ENCODE results near the gene USP12.
"Not testable (repeated sequence)": the region's sequence is repeated elsewhere in the genome, so short reads cannot be mapped to it uniquely, and the experiment has no call there.

Gene USP12

DNA sequence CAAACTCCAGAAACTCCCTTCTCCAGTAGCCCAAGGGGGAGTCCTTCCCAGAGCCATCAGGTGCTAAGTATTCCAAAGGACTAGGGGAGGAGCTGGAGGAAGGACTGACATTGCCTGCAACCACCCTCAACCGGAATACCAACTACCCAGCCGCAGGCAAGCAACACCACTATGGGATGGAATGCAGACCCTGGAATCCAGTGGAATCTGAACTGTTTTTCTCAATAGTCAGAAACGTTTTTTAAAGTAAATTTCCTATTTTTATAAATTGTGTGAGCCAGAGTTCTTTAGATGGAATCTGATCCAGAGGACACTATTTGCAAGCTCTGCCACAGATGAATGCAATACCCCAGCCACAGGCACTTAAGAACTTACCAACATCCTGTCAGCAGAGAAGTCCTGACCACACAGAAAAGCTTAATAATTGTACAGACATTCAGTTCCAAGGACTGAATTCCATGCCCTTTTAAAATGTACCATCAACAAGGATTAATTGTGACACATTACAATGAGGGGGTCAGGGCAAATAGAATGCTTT lies 92.1 kb downstream of the USP12 start:
- DNase-seq, result no peak

DNA sequence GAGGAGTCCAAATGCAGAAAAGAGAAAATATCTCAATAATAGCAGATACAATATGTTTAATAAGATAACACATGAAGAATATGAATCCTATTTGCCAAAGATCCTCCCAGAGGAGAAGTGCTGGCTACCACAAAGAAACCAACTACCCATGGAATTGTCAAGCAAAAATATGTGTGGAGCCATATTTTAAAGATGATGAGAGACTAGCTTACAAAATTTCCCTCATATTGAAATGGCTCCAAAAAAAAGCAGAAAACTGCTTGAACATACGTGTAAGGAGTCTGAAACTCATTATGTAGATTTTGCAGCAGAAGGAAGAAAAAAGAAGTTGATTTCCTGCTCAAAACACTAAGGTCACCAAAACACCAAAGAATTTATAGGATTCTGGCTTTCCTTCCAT lies 94.2 kb downstream of the USP12 start:
- no peak for DNase-seq

DNA sequence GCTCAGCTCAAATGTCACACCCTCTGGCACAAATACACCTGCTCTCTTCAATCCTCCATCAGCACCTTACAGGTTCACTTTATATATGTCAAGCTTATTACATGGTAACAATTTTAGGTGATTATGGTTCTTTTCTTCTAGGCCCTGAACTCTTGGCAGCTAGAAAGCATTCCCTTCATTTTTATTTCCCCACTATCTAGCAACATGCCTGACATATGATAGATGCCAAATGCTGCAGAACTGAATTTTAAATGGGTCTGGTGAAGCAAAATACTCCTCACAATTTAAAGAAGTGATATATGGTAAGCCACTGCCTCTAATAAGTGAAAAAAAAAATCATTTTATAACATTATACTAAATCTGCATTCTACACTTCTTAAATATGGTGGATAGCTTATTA lies 95.2 kb downstream of the USP12 start:
- no peak for DNase-seq

DNA sequence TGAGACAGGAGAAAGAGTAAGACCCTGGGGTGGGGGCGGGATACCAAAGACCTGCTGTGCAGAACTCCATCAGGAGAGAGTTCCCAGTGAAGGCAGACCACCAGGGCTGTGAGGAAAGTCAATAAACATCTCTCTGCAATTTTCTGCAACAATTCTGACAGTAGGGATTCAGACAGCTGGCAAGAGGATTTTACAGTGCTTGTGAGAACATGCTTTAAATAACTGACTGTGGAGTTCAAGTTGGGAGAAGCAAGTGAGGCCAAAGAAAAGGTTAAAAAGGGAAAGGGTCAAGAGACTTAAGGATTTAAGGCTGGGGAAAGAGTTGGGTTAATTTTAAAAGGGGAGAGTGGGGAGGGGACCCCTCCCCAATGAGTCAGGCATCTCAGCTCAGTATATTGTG lies 98.4 kb downstream of the USP12 start:
- DNase-seq, result no peak

DNA sequence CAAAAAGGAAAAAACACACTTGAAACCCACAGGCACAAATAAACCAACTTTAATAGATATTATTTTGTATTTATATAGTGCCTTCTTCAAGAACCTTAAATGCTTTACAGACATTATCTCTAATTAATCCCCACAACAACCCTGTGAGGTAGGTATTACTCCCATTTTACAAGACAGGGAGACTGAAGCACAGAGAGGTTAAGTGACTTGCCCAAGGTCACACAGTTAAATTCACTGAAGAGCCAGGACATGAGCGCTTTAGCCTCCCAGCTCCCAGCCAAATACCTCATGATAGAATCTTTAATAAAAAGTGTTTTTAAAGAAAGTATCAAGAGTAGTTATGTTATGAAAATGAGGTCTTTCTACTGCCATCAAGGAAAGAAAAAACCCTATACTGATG lies 105.5 kb downstream of the USP12 start:
- DNase-seq, result not testable (repeated sequence)

DNA sequence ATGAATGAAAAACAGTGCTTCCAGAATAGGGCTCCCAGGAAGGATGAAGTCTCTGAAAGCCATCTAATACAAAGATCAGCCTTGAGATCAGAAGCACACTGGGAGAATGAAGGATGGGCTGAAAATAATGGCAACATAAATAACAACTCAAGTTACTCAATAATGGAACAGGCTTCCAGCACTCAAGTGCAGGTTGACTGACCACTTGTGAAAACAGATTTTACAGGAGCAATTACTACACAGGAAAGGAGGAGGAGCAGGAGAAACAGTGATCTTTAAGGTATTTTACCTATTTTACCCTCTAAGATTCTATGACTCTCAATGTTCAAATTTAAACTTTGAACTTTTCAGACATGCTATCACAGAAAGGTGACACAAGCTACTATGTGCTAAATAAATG lies 106.0 kb downstream of the USP12 start:
- no peak for DNase-seq

DNA sequence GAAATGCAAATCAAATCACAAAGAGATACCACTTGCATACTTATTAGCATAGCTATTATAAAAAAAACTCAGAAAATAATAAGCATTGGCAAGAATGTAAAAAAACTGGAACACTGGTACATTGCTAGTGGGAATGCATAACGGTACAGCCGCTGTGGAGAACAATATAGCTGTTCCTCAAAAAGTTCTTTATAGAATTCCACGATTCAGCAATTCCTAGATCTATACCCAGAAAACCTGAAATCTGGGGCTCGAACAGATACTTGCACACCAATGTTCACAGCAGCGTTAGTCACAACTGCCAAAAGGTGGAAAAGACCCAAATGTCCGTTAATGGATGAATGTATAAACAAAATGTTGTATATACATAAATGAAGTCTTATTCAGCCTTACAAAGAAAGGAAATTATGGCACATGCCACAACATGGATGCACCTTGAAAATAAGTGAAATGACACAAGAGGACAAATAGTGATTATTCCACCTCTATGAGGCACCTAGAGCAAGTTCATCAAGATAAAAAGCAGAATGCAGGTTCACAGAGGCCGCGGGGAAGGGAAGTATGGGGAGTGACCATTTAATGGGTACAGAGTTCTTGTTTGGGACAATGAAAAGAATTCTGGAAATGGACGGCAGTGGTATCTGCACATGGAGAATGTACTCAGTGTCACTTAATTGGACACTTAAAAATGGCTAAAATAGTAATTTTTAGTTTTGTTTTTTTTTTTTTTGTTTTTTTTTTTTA lies 107.2 kb downstream of the USP12 start:
- DNase-seq, result no peak

DNA sequence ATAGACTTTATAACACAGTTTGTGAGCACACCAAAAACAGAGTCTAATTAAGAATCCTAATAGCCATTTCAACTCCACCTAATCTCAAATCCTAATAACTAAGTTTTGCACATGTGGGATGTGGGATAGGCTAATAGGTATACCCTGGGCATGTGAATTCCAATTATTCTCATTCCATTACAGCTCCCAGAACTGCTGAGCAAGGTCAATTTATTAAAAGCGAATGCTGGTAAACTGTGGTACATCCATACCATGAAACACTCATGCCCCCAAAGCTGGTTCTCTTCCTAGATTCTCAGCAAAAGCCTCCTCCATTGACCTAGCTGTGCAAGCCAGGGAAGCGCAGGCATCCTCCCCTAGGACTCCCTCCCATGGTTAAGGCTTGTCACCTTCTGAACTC lies 113.8 kb downstream of the USP12 start:
- DNase-seq, result no peak

DNA sequence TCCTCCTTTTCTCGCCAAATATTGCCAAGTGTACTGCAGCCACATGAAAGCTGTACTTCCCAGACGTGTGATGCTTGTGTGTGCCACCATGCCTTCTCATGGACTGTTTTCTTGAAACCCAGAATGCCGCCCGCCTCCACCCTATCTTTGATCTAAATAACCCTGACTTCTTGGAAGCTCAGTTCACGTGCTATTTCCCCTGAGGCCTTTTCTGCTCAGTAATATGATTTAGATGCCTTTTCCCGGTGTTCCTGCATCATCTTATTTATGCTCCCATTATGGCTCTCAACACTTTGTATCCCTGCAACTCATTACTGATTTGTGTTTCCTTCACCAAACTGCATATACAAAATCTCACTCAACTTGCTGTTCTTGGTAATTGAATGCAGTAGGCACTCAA lies 116.1 kb downstream of the USP12 start:
- no peak for DNase-seq

DNA sequence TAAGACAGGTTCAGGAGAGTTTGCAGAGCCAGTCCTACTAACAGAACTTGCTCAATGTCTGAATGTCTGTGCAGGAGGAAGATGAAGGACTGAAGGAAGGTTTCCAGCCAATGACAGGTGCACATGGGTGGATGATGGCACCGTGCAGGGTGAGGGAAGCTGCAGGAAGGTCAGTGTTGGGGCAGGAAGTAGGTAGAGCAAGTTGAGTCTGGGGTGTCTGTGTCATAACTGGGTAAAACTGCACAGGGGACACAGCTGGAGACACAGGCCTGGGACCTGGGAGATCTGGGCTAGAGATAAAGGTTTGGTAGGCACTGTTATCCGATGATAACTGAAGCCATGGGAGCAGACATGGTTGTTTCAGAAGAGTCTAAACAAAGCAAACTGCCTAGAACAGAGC lies 116.9 kb downstream of the USP12 start:
- DNase-seq, result no peak

DNA sequence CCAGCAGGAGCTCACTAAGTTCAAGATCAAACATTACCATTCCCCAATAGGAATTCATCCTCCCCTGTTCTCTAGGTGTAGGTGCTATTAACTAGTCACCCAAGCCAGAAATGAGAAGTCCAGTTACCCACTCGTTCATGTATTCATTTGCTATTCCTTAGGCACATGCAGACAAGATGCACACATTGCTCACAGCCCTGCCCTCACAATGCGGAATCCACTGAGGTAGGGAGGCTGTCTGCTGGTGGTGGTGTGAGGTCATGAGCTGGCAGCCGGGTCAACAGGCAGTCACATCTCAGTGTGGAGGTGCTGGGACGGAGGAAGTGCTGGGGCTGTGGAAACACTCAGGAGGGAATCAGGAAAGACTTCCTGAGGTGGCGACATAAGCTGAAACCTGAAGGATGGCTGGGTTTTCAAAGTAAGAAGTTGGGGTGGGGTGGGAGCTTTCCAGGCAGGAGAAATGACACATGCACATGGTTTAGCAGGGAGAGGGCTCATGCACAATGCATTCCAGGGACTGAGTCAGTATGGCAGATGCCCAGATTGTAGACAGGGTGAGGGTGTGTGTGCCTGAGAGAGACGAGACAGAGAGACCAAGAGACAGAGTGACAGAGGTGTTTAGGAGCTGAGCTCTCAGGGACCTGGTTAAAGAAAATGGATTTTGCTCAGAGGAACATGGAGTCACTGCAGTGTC lies 117.6 kb downstream of the USP12 start:
- DNase-seq, result no peak

DNA sequence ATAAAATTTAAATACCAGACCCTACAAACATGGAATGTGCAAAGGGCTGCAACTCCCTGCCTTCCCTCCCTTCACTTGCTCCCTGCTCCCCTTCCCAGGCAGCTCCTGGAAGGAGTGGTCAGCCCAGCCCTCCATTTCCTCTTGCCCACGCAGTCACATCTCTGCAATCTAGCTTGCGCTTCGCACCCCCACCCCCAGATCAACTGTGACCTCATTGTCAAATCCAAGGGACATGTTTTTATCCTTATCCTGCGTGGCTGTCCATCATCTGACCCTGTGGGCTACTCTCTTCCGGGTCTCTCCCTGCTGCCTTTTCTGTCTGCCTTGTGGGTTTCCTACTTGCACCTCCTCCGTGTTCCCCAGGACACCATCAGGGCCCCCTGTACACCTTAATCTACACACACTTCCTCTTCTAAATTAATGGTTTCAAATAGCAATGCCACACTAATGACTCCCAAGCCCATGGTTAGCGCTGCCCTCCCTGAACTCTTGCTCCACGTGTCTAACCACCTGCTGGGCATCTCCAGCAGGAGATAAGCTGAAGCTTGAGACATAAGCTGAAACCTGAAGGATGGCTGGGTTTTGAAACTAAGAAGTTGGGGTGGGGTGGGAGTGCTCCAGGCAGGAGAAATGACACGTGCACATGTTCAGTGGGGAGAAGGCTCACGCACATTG lies 118.3 kb downstream of the USP12 start:
- no peak for DNase-seq

DNA sequence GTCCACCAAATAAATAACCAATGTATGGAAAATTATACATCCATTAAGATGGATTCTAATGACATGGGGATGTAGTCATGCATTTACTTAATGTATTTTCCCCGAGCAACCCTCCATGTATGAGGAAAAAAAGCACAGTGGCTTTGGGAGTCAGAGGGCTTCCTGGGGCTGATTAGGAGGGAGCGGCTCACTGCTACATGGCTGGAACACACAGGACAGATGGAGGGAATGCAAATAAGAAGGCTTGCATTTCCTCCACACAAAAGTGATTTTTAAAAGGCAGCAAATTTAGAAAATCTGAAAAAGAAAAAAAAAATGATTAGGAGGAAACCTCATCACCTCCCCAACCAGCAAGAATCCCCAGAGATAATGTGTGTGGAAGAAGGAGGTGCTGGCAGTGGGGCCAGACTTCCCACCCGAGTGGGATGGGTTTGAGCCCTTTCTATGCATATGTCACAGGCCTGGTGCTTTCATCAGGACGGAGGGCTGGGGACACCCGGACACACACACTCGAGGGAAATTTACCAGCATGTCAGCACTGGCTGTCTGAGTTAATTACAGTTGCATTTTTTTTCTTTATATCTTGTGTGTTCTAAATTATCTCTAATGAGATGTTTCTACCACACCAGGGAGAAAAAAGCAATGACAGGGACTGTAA lies 118.9 kb downstream of the USP12 start:
- DNase-seq, result no peak

DNA sequence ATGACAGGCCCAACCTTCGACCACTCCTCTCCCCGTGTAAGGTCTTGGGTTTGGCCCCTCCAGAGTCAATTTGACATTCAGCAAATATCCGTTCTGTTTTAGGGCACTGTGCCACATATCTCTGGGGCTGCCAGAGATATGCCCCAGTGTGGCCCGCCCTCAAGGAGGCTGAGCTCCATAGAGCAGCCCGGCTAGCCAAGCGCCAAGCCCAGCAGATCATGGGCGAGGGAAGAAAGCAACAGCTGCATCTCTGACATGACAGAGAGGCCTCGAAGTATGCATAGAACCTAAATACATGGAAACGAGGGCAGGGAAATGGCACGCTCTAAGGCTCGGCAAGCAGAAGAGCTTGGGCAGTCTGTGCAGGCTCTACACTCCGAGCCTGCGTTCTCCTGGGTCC lies 124.5 kb downstream of the USP12 start:
- DNase-seq, result no peak

DNA sequence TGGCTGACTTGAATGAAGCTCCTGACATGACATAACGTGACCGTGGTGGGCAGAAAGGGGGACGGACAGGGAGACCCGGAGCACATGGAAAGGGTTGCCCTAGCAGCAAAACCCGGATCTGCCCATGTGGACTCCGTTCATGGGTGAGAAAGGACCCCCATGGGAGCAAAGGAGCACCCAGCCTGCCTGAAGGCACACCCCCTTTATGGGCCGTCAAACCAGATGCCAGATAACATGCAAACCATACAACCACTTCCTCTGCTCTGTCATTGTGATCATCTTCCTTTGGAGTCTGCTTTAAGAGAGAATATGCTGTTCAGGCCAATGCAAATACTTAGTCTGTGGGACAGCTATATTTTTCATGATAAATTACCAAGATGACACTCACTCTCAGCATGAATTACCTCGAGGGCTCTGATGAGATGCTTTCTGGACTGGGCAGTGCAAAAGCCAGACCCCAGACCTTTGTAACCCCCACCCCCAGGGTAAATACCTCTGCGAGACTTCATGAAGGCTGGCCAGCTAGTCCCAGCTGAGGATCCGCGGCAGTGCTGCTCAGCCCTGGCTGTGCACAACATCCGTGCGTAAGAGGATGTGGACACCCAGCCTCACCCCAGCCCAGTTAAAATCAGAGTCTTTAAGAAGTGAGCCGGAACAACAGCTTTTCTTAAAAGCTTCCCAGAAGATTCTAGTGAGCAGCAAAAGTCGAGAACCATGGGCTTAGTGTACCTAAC lies 126.6 kb downstream of the USP12 start:
- no peak for DNase-seq

DNA sequence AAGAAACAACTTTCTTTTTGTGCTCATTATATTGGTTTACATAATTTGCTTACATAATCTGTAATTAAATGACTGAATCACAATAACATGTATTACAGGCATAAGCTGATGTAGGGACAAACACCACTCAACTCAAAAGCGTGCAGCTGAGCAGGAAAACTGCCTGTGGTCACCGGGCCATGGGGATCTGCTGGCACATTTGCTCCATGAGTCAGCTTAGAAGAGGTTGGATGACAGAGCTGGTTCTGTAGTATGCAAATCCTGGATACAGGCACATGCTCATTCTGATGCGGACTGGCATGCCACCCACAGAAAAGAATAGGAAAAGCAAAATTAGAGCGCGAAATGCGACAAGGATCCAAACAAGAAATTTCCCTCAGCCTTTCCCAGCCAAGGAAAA lies 128.6 kb downstream of the USP12 start:
- peak in 44 of 56 donors; percentile 8 to 81 (median 56) for DNase-seq

DNA sequence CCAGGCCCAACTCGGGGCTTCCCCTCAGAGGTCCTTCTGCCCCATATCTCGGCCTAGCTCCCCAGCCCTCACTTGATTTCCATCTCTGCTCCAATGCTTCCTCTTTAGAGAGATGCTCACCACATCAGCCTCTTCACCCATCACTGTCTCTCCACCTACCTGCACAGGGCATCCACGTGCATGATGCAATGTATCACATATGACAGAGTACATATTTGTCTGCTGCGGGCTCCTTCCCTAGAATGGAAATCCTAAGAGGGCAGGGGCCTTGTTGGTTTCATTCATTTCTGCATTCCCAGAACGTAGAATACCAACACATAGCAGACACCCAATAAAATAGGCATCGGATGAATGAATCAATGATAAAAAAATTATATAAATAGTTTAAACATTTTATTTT lies 130.3 kb downstream of the USP12 start:
- DNase-seq, result no peak

DNA sequence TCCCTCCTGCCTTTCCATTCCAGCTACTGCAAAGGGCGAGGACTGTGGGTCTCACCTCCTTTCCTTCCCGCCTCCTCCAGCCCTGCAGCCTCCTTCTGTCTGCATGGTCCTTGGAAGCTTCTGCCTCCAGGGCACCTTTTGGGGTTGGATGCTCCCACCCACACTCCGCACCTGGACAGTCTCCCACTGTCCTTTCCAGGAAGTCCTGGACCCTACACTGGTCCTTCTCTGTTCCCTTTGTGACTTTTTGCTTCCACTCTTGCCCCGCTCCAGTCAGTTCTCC lies 130.8 kb downstream of the USP12 start:
- no peak for DNase-seq

DNA sequence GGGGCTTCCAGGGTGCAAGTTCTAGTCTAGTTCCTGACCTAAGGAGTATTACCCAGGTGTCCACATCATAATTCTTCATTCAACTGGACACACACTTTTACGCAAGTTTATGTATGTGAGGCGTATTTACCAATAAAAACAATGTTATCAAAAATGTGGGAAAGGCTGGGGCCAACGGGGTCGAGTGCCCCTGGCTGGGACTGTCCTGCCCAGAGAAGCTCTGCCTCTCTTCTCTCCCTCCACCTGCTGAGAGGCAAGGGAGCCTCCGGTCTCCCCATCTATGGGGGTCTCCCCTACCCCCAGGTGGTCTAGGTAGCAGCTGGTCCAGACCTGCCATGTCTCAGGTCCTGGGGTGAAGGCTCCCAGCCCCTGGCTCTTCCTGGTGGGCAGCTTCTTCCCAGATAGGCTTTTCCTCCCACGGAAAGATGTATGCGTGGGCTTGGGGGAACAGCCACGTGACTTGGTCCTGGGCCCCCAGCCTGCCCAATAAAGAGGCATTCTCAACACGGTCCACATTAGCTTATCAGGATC lies 132.4 kb downstream of the USP12 start:
- DNase-seq, result no peak

DNA sequence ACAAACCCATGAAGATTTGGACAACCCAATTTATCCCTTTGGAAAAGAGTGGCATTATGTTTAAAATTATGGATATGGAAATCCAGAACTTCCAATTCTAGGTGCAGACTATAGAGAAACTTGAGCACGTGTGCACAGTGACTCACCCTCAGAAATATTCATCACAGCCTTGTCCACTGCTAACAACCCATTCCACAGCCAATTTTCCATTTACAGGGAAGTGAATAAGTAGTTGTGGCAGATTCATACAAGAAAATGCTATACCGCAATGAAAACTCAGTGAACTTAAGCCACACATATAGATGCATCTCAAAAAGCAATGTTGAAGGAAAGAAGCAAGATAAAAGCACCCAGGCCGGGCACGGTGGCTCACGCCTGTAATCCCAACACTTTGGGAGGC lies 133.3 kb downstream of the USP12 start:
- no peak for DNase-seq

DNA sequence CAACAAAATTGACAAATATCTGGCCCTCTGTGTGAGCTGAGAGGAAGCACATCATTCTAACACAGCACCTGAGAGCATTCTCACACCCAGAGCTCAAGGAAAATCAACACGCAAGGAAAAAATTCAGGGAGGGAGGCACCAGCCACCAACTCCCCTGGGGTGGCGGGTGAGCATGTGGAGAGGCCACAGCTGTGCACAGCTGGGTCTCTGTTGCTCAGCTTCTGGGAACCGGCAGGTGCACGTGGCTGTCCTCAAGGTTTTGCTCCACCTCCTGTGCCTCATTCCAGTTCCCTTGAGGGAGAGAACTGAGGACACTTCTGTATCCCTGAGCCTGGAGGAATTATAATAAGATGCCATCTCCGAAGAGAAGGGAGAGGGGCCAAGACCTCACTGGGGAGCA lies 134.0 kb downstream of the USP12 start:
- DNase-seq, result no peak

All from nucleus accumbens (tissue), 56 donors.